Nephron (organoid): ENCODE results near the gene TM4SF4.

Source experiments
- H3K27ac Mint-ChIP-seq, 3 experiments: 2 replicates each; pipeline ENCODE4 v1.8.0; 2020; ENCODE audit warnings: mixed read lengths in 3 of 3, mild to moderate bottlenecking in 2 of 3, moderate library complexity in 1 of 3
- H3K27me3 Mint-ChIP-seq: 2 replicates; pipeline ENCODE4 v1.8.0; 2021; ENCODE audit warnings: low read depth, mild to moderate bottlenecking, moderate library complexity, mixed read lengths
- H3K36me3 Mint-ChIP-seq: 2 replicates; pipeline ENCODE4 v1.8.0; 2020; ENCODE audit warnings: low read depth, mixed read lengths
- H3K4me1 Mint-ChIP-seq: 2 replicates; pipeline ENCODE4 v1.8.0; 2020; ENCODE audit warnings: mixed read lengths
- H3K4me3 Mint-ChIP-seq, 3 experiments: 2 replicates each; pipeline ENCODE4 v1.8.0; 2020; ENCODE audit warnings: mild to moderate bottlenecking in 3 of 3, mixed read lengths in 3 of 3, moderate library complexity in 2 of 3
- H3K9me3 Mint-ChIP-seq: 2 replicates; pipeline ENCODE4 v1.8.0; 2020; ENCODE audit warnings: mixed read lengths
- TF ChIP-seq, protein P1 (sequence below), 3 experiments: fragments of 200-600 bp; sonication (generic); IDR thresholded peaks; one replicate each; pipeline ENCODE4 v1.5.0; 2021; ENCODE audit warnings: antibody characterized with exemption in 3 of 3; ENCODE audit not compliant: unreplicated experiment in 3 of 3

The TM4SF4 gene

DNA sequence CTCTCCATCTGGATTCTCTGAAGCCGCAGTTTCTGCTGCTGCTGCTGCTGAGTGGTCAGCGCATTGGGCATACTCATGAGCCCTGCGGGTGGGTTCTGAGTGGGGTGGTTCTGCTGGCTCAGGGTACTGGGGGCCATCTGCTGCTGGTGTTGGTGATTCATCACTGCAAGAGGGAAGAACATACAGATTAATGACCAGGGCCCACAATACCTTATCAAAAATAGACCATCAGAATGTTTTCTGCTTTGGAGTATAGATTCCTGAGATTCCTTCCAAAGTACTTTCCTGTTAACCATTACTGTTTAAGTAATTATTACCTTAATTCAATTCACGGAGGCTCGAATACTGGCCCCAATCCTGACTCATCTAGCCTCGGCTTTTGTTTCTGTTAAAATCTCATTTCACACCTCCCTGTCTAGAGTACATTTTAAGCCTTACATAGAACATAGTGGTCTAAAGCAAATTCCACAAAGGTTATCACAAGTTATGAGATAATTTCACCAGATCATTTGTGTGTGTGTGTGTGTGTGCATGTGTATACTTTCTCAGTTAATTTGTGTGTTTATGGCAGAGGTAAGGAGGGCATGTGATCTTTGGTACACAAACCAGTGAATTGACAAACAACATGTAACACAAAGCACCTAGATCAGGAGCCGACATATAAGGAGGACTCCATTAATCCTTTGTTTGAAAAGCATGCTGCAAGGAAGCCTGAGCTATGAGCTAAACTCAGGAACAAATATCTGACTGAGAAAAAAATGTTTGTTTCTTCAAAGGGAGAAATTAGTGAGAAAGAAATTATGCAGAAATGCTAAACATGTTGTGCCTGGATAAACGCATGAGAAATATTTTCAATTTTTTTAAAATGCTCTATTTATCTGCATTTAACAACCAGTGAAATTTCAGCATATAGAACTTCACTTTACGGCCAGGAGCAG, 68.1 kb downstream of the TM4SF4 start:
- H3K27ac Mint-ChIP-seq = peak overlapping the region; percentile 73 to 96 (median 83)
- peaks cover 74% of the 10 kb centered on the region for H3K4me1 Mint-ChIP-seq
- H3K27me3 Mint-ChIP-seq = no peaks in the 10 kb centered on the region
- peaks cover 30% of the 10 kb centered on the region for H3K36me3 Mint-ChIP-seq
- peak overlapping the region; percentile 4 to 26 (median 25) for H3K4me3 Mint-ChIP-seq
- TF ChIP-seq, protein P1, sequence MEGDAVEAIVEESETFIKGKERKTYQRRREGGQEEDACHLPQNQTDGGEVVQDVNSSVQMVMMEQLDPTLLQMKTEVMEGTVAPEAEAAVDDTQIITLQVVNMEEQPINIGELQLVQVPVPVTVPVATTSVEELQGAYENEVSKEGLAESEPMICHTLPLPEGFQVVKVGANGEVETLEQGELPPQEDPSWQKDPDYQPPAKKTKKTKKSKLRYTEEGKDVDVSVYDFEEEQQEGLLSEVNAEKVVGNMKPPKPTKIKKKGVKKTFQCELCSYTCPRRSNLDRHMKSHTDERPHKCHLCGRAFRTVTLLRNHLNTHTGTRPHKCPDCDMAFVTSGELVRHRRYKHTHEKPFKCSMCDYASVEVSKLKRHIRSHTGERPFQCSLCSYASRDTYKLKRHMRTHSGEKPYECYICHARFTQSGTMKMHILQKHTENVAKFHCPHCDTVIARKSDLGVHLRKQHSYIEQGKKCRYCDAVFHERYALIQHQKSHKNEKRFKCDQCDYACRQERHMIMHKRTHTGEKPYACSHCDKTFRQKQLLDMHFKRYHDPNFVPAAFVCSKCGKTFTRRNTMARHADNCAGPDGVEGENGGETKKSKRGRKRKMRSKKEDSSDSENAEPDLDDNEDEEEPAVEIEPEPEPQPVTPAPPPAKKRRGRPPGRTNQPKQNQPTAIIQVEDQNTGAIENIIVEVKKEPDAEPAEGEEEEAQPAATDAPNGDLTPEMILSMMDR (IDR thresholded peaks at IDR 0.05; ENCODE audit: unreplicated experiment in 3 of 3) = no peak
- H3K9me3 Mint-ChIP-seq = no peaks in the 10 kb centered on the region

DNA sequence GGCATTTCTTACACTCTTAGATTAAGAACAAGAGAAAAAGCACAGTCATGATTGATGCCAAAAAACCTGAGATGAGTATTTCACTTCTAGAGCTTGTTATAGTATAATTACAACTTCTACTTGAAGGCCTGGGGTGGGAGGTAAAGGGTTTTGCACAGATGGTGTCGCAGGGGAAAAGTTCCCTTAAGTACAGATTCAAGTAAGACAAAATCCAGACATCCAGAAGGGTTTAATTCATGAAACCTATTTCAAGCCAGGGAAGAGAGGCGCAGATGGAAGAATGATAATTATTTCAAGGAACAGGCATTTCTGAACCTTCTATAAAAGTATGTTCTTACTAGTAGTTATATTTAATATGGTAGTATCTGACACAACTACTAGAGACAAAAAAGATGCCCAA, 70.6 kb downstream of the TM4SF4 start:
- peaks cover 37% of the 10 kb centered on the region for H3K36me3 Mint-ChIP-seq
- no peak overlapping the region for H3K4me3 Mint-ChIP-seq
- peak overlapping the region in 2 of 3 experiments; percentile 24 to 60 for H3K27ac Mint-ChIP-seq
- no peaks in the 10 kb centered on the region for H3K9me3 Mint-ChIP-seq
- peaks cover 76% of the 10 kb centered on the region for H3K4me1 Mint-ChIP-seq
- TF ChIP-seq, protein P1 (IDR thresholded peaks at IDR 0.05; ENCODE audit: unreplicated experiment in 3 of 3) = no peak
- no peaks in the 10 kb centered on the region for H3K27me3 Mint-ChIP-seq

DNA sequence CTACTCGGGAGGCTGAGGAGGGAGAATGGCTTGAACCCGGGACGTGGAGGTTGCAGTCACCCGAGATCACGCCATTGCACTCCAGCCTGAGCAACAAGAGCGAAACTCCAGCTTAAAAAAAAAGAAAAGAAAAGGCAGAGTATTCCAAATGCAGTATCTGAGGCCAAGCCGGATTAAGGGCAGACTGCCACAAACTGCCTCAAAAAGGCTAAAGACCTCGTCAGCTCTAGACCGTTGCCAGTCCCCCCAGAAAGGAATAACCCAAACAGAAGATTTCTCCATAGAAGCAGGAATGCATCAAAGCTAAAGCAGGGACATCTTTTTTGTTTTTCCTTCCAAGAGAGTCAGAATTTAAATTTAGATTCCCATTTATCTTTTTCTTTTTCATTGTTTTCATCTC, 72.9 kb downstream of the TM4SF4 start:
- Mint-ChIP-seq H3K27me3 (no peaks in the 10 kb centered on the region), H3K4me3 (peak overlapping the region in 2 of 3 experiments; percentile 37 to 55), H3K4me1 (peaks cover 71% of the 10 kb centered on the region), H3K27ac (peak overlapping the region in 2 of 3 experiments; percentile 60 to 84), H3K9me3 (no peaks in the 10 kb centered on the region), H3K36me3 (peaks cover 21% of the 10 kb centered on the region)
- TF ChIP-seq, protein P1 (IDR thresholded peaks at IDR 0.05; ENCODE audit: unreplicated experiment in 3 of 3) = no peak

DNA sequence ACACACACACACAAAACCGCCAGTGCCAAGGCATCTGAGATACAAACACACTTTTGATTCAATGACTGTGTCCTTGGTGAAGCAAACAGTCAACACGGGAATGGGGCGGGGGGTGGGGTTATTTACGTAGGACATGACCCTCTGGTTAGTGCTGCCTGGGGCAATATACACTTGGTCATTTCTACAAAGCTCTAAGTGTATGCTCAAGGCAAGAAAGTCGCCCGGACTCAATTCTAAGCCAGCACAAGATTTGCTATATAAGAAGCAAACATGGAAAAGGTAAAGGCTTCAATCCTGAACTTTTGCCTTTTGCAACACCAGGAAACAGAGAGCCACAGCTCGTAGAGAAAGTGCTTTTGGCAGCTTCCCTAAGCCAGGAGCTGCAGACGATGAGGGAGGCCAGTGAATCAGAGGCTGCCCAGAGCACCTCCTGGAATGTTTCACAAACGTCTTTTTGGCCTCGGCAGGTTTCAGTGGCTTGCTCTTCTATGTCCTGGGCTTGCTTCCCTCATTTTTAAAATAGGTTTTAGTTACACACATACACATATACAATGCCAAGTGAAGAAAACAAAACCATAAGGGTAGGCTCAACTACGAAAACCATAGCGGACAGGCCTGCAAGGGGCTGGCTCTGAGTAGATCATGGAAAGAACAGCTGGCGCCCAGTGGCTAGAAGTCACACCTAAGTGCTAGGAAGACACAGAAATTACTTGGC, 73.6 kb downstream of the TM4SF4 start:
- H3K4me1 Mint-ChIP-seq = peaks cover 72% of the 10 kb centered on the region
- peaks cover 16% of the 10 kb centered on the region for H3K36me3 Mint-ChIP-seq
- no peaks in the 10 kb centered on the region for H3K9me3 Mint-ChIP-seq
- H3K4me3 Mint-ChIP-seq = peak overlapping the region in 1 of 3 experiments; percentile 6
- TF ChIP-seq, protein P1 (IDR thresholded peaks at IDR 0.05; ENCODE audit: unreplicated experiment in 3 of 3) = no peak
- peak overlapping the region; percentile 60 to 84 (median 67) for H3K27ac Mint-ChIP-seq
- H3K27me3 Mint-ChIP-seq = no peaks in the 10 kb centered on the region

DNA sequence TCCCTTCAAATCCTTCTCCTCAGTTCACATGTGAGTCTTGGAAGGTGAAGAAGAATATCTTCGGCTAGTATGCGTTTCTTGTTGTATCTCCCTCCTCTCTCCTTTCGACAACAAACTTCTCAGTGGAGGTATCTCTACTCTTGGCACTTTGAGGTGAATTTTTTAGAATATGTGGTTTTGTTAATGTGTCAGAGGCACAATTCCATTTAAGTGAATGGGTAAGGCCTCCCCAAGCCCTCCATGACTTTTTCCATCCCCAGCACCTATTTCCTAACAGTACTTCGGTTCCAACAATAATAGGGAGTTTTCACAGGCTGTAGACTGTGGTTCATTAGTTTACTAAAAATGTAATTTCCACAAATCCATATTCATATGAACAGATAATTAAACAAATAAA, 74.2 kb downstream of the TM4SF4 start:
- H3K4me3 Mint-ChIP-seq = no peak overlapping the region
- peaks cover 77% of the 10 kb centered on the region for H3K4me1 Mint-ChIP-seq
- H3K9me3 Mint-ChIP-seq = no peaks in the 10 kb centered on the region
- peak overlapping the region in 2 of 3 experiments; percentile 60 to 84 for H3K27ac Mint-ChIP-seq
- TF ChIP-seq, protein P1 (IDR thresholded peaks at IDR 0.05; ENCODE audit: unreplicated experiment in 3 of 3) = no peak
- H3K36me3 Mint-ChIP-seq = peaks cover 16% of the 10 kb centered on the region
- no peaks in the 10 kb centered on the region for H3K27me3 Mint-ChIP-seq
